ENCODE results near the gene KIRREL3.

DNA sequence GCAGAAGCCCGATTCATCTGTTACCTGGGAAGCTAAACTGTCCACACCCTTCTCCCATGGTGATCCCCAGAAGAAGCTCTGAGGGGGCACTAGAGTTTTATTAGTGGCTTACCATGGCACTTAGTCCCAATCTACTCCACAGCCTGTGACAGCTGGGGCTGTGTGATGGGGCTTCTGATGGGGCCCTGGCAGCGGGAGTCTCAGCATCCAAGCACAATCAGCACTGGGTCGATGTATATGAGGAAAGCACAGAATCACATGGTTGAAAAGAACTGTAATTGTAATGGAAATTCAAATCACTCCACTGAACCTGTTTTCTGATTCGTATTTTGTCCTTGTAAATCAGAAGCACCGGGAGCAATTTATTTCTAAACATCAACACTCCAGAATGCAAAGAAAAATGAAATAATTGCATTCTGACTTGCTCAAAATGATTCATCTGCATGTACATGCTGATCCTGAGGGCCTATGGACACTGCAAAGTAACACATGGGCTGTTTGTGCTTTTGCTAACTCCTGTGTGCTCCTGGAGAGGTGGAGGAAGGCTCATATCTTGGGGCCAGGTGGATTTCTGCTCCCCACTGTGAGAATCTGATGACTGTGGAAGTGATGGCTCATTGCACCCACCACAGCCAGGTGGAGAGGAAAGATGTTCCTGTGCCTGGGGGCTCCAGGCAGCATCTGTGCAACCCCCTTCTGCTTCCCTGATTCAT, 203.0 kb downstream of the KIRREL3 start:
- no peak for TF ChIP-seq POLR2AphosphoS5 (IDR thresholded peaks at IDR 0.05)
- TF ChIP-seq, protein P1, sequence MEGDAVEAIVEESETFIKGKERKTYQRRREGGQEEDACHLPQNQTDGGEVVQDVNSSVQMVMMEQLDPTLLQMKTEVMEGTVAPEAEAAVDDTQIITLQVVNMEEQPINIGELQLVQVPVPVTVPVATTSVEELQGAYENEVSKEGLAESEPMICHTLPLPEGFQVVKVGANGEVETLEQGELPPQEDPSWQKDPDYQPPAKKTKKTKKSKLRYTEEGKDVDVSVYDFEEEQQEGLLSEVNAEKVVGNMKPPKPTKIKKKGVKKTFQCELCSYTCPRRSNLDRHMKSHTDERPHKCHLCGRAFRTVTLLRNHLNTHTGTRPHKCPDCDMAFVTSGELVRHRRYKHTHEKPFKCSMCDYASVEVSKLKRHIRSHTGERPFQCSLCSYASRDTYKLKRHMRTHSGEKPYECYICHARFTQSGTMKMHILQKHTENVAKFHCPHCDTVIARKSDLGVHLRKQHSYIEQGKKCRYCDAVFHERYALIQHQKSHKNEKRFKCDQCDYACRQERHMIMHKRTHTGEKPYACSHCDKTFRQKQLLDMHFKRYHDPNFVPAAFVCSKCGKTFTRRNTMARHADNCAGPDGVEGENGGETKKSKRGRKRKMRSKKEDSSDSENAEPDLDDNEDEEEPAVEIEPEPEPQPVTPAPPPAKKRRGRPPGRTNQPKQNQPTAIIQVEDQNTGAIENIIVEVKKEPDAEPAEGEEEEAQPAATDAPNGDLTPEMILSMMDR (IDR thresholded peaks at IDR 0.05), result no peak

All from prostate gland (tissue), 2 donors.